ENCODE results near the gene ANKRD53.

- TF ChIP-seq CTCF (IDR thresholded peaks at IDR 0.05; ENCODE audit: insufficient read depth, low read length, poor library complexity, severe bottlenecking): no peak
- TF ChIP-seq EZH2phosphoT487 (conservative IDR thresholded peaks at IDR 0.05; ENCODE audit: low read length): no peak
These were observed 30.8 kb upstream of the ANKRD53 start for GRCh38 chr2:70947556-70948184.
